GM12878 (cell line): ENCODE measurements around the gene SBNO1. TPM values are rescaled to one million over a fixed set of nuclear protein-coding genes. Genes with fewer than 3 reads are reported as not detected.

Experiments
- ATAC-seq: fragments of 200-7000 bp; cut with Tn5 transposase; 3 replicates; pipeline ENCODE4 v1.9.1; 2020; ENCODE audit warnings: mild to moderate bottlenecking, moderate library complexity
- BruUV-seq: library from RNA; stranded (reverse); fragments of 400-500 nt; replicated peaks from 2 replicates; lab custom pipeline; 2021; lab: Mats Ljungman, UMichigan
- CTCF ChIA-PET: fragments of 300-600 bp; sonication (Branson Sonifier 250); formaldehyde crosslinking; extraction: SDS; loops from one replicate; lab custom pipeline; 2021; ENCODE audit warnings: inconsistent platforms; lab: Yijun Ruan, JAX
- POLR2A ChIA-PET: fragments of 350-600 bp; formaldehyde crosslinking; extraction: SDS; loops from one replicate; lab custom pipeline; 2021; ENCODE audit warnings: inconsistent platforms; lab: Charles Lee
- RAD21 ChIA-PET: fragments of 300-600 bp; sonication (Branson Sonifier 250); formaldehyde crosslinking; loops from one replicate; lab custom pipeline; 2023; ENCODE audit warnings: antibody characterized with exemption; ENCODE audit not compliant: unreplicated experiment; lab: Charles Lee
- SMC1A ChIA-PET: fragments of 300-600 bp; sonication (Branson Sonifier 250); formaldehyde crosslinking; loops from one replicate; lab custom pipeline; 2023; ENCODE audit not compliant: unreplicated experiment, uncharacterized antibody; lab: Charles Lee
- DNase-seq: peaks from one replicate; pipeline ENCODE4 v3.0.0-alpha.2; 2011; ENCODE audit warnings: low read depth, low spot score
- FAIRE-seq: peaks from 3 replicates; lab custom pipeline; 2011; peaks lifted over from hg19 to GRCh38; lab: Jason Lieb, UNC
- H2AFZ ChIP-seq: 2 replicates; pipeline ENCODE4 v1.6.0; 2011; ENCODE audit warnings: low read depth, low read length, control low read depth; ENCODE audit not compliant: control insufficient read depth
- H3K27ac ChIP-seq: 2 replicates; pipeline ENCODE4 v1.5.1; 2011; ENCODE audit warnings: control low read depth; ENCODE audit not compliant: control insufficient read depth, insufficient read depth
- H3K27me3 ChIP-seq, 2 experiments: replicated peaks in 1 of 2; 2 replicates each; pipeline versions ENCODE4 v1.6.0 to v1.6.1; 2011; ENCODE audit warnings: low read length in 1 of 2; ENCODE audit not compliant: control insufficient read depth in 2 of 2, insufficient read depth in 2 of 2
- H3K36me3 ChIP-seq, 2 experiments: 2 replicates each; pipeline ENCODE4 v1.5.1; 2011; ENCODE audit warnings: low read length in 1 of 2; ENCODE audit not compliant: control insufficient read depth in 2 of 2, insufficient read depth in 2 of 2
- H3K4me1 ChIP-seq: 2 replicates; pipeline ENCODE4 v1.6.1; 2011; ENCODE audit warnings: mild to moderate bottlenecking, low read length, moderate library complexity, mixed read lengths; ENCODE audit not compliant: control insufficient read depth, insufficient read depth
- H3K4me2 ChIP-seq: 2 replicates; pipeline ENCODE4 v1.6.0; 2011; ENCODE audit warnings: control low read depth; ENCODE audit not compliant: control insufficient read depth, insufficient read depth
- H3K4me3 ChIP-seq: fragments of 200-600 bp; sonication (generic); 2 replicates; pipeline ENCODE4 v1.5.1; 2016
- H3K79me2 ChIP-seq: 2 replicates; pipeline ENCODE4 v1.6.0; 2011; ENCODE audit warnings: low read length; ENCODE audit not compliant: control insufficient read depth, insufficient read depth
- H3K9ac ChIP-seq: 2 replicates; pipeline ENCODE4 v1.8.0; 2011; ENCODE audit warnings: low read length, control low read depth, mixed read lengths; ENCODE audit not compliant: control insufficient read depth, insufficient read depth
- H3K9me3 ChIP-seq: replicated peaks from 3 replicates; pipeline ENCODE4 v1.5.1; 2011; ENCODE audit warnings: mild to moderate bottlenecking, low read length; ENCODE audit not compliant: control insufficient read depth, insufficient read depth
- H4K20me1 ChIP-seq: 2 replicates; pipeline ENCODE4 v1.6.0; 2011; ENCODE audit not compliant: control insufficient read depth, insufficient read depth
- ASH2L ChIP-seq: fragments of 300-600, 200-600 bp; sonication (generic); IDR thresholded peaks from 2 replicates; pipeline ENCODE4 v1.6.1; 2017; ENCODE audit warnings: low read depth, mild to moderate bottlenecking, borderline replicate concordance
- BCL3 ChIP-seq: IDR thresholded peaks from 2 replicates; pipeline ENCODE4 v1.6.1; 2011; ENCODE audit warnings: borderline replicate concordance, low read depth, mild to moderate bottlenecking, moderate library complexity, low read length; ENCODE audit not compliant: insufficient read depth, poor library complexity, severe bottlenecking
- CHD2 ChIP-seq: IDR thresholded peaks from 2 replicates; pipeline ENCODE4 v1.6.1; 2011; ENCODE audit warnings: low read depth, low read length, improper control_type of control experiment, borderline replicate concordance
- MTA3 ChIP-seq: IDR thresholded peaks from 2 replicates; pipeline ENCODE4 v1.6.1; 2012; ENCODE audit warnings: low read length, inconsistent platforms, borderline replicate concordance
- RELA ChIP-seq: fragments of 450-650 bp; IDR thresholded peaks from 2 replicates; pipeline ENCODE4 v1.8.0; 2014; ENCODE audit warnings: borderline replicate concordance; ENCODE audit not compliant: partially characterized antibody
- REST ChIP-seq: IDR thresholded peaks from 2 replicates; pipeline ENCODE4 v1.6.1; 2012; ENCODE audit warnings: mild to moderate bottlenecking, low read depth, low read length
- SKIL ChIP-seq: fragments of 450-650 bp; IDR thresholded peaks from 2 replicates; pipeline ENCODE4 v1.6.1; 2017; ENCODE audit warnings: mild to moderate bottlenecking, low read depth, inconsistent platforms; ENCODE audit not compliant: poor library complexity, severe bottlenecking
- SMAD5 ChIP-seq: IDR thresholded peaks from 2 replicates; pipeline ENCODE4 v1.6.1; 2016; ENCODE audit warnings: antibody characterized with exemption, low read depth
- WGBS: methylation state at CpG from one replicate; pipeline ENCODE4 v1.1.6; 2016; ENCODE audit warnings: low lambda C conversion rate; ENCODE audit not compliant: insufficient replicate concordance, insufficient coverage; ENCODE audit errors: missing lambda C conversion rate; 5-methylcytosine and 5-hydroxymethylcytosine counted together
- in situ Hi-C: fragments of 300-500 bp; cut with MboI; formaldehyde crosslinking; loops from 9 replicates; pipeline ENCODE4 v1.14.3; 2018; ENCODE audit warnings: mixed read lengths
- intact Hi-C: fragments of 100-400 bp; cut with micrococcal nuclease; formaldehyde crosslinking; loops from one replicate; pipeline ENCODE4 v1.14.2; 2022; ENCODE audit not compliant: unreplicated experiment
- polyA plus RNA-seq, 11 experiments: library from polyadenylated mRNA; depleted of rRNA in 4 of 11; unstranded in 6 of 11; stranded (reverse) in 5 of 11; fragments of >200 nt; fragmentation: Nextera tagmentation in 4 of 11; fragmentation: Illumina TruSeq in 1 of 11; extraction: Ambion mirVana in 4 of 11; extraction: Trizol in 1 of 11; gene quantifications; 1 replicate in 1 of 11; 2 replicates in 10 of 11; pipeline versions ENCODE4 v1.2.1 to v1.2.3, GENCODE V29; 2011 to 2016; ENCODE audit warnings: inconsistent platforms in 2 of 11, missing spikeins in 2 of 11, low read depth in 1 of 11
- total RNA-seq, 4 experiments: library from RNA; depleted of rRNA in 3 of 4; stranded (reverse); fragments of >200 nt in 3 of 4; fragmentation: Illumina TruSeq in 1 of 4; extraction: Trizol in 1 of 4; gene quantifications; 2 replicates each; pipeline versions ENCODE4 v1.2.1 to v1.2.3, GENCODE V29; 2013 to 2021

SBNO1 gene
- total and polyA plus RNA-seq, 10 of the 15 experiments (the other 5 are each of a cell fraction or from before 2014, with no cell fraction given): 7.5 to 39.7 (median 20.9) TPM

GRCh38 chr12:123391546-123392343, 27.1 kb upstream of the SBNO1 start:
- SMC1A ChIA-PET: interaction anchor here (1.4 to 1.6 kb wide), 2 partner anchors 13 to 40 kb away, joined by 3 to 4 read pairs; no protein-coding TSS in a partner anchor
- CTCF ChIA-PET: interaction anchor here (1.0 to 1.3 kb wide), 5 partner anchors 28 to 191 kb away, joined by 3 to 4 read pairs (median 3); no protein-coding TSS in a partner anchor
- DNase-seq (no peak), ATAC-seq (no peak), FAIRE-seq (no peak)
- H3K4me3 ChIP-seq: no peak overlapping the region
- peaks cover 18% of the 10 kb centered on the region for H3K4me1 ChIP-seq
- H3K9me3 ChIP-seq: no peaks in the 10 kb centered on the region
- no TSS peak for BruUV-seq
- intact Hi-C loops (no loop called here), in situ Hi-C loops (no loop called here)
- WGBS: 93% methylated on average over 8 of the region's 8 CpGs
- no peak overlapping the region for H3K27ac ChIP-seq
- peaks cover 39% of the 10 kb centered on the region for H3K79me2 ChIP-seq
- no peaks in the 10 kb centered on the region for H3K27me3 ChIP-seq
- no peak overlapping the region for H3K9ac ChIP-seq
- POLR2A ChIA-PET: interaction anchor here (0.6 to 1.4 kb wide), 3 partner anchors 8 to 21 kb away, joined by 3 to 4 read pairs (median 4); partner anchors contain the start of gene KMT5A
- TF ChIP-seq REST: no peak
- TF ChIP-seq RELA: no peak
- TF ChIP-seq ASH2L: no peak
- TF ChIP-seq CHD2: no peak
- no peak for TF ChIP-seq SKIL
- no peak for TF ChIP-seq BCL3
- no peak for TF ChIP-seq SMAD5
- TF ChIP-seq MTA3: no peak
- peaks cover 14 to 19% of the 10 kb centered on the region in 2 experiments for H3K36me3 ChIP-seq
- H4K20me1 ChIP-seq: peaks cover 2% of the 10 kb centered on the region; the same call in 1 of the 2 replicates
- no peak overlapping the region for H3K4me2 ChIP-seq
- no peak overlapping the region for H2AFZ ChIP-seq
- RAD21 ChIA-PET: interaction anchor here (0.6 to 1.7 kb wide), 5 partner anchors 28 to 190 kb away, joined by 3 to 4 read pairs (median 3); no protein-coding TSS in a partner anchor
